ENCODE data around the gene ADO. TPM values are rescaled to one million over a fixed set of nuclear protein-coding genes. Genes with fewer than 3 reads are reported as not detected.

ADO gene
- total and polyA plus RNA-seq, 3 donors from 2014 or later, result 65.9 to 93.9 (median 87.8) TPM

DNA sequence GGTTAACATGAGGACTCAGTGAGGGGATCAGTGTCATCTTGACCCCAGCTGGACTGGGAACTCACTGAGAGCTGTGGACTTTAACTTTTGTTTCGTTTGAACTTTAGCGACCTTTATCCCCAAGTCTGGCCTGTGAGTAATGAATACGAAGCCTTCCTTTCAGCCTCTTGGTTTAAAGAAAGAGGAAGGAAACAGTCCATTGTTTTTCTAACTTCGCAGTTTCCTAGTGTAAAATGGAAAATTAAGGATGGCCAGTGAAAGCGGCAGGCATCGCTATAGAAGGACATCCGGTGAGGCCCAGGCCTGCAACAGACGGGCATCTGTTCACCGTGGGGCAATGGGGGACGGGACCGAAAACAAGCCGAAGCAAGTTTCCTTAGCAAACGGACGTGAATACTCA is 44.1 kb upstream of the ADO start:
- Histone ChIP-seq H3K4me3 (no peak overlapping the region), H3K36me3 (ENCODE audit: low read depth, missing control alignments) (no peaks in the 10 kb centered on the region), H3K4me1 (peaks cover 19% of the 10 kb centered on the region), H3K27me3 (no peaks in the 10 kb centered on the region), H3K9me3 (no peaks in the 10 kb centered on the region), H3K27ac (peak overlapping the region; percentile 64 to 65)
- intact Hi-C loops (cut with DNase I; ENCODE audit: low total_unique reads), result no loop called here
- WGBS, 2 donors, result 65 to 68% methylated on average over 14 of the region's 14 CpGs
- DNase-seq, result no peak
- TF ChIP-seq POLR2A (IDR thresholded peaks at IDR 0.05) (no peak), CTCF (IDR thresholded peaks at IDR 0.05) (no peak)

- Histone ChIP-seq H3K27ac (peak overlapping the region; percentile 64 to 65), H3K4me3 (no peak overlapping the region), H3K4me1 (peaks cover 19% of the 10 kb centered on the region), H3K27me3 (no peaks in the 10 kb centered on the region), H3K36me3 (ENCODE audit: low read depth, missing control alignments) (no peaks in the 10 kb centered on the region), H3K9me3 (no peaks in the 10 kb centered on the region)
- DNase-seq, result no peak
- intact Hi-C loops (cut with DNase I; ENCODE audit: low total_unique reads), result no loop called here
- WGBS, 2 donors, result 31 to 53% methylated on average over 3 of the region's 3 CpGs
- TF ChIP-seq POLR2A (IDR thresholded peaks at IDR 0.05), result no peak
- TF ChIP-seq CTCF (IDR thresholded peaks at IDR 0.05), result no peak
Measured at GRCh38 chr10:62761115-62761514, 43.4 kb upstream of the ADO start.

- 46 to 90% methylated on average over 2 to 4 of the region's 4 CpGs for WGBS, 2 donors
- Histone ChIP-seq H3K27ac (peak overlapping the region in 1 of 2 donors; percentile 65), H3K27me3 (no peaks in the 10 kb centered on the region), H3K4me1 (peaks cover 19% of the 10 kb centered on the region), H3K36me3 (ENCODE audit: low read depth, missing control alignments) (no peaks in the 10 kb centered on the region), H3K4me3 (no peak overlapping the region), H3K9me3 (no peaks in the 10 kb centered on the region)
- DNase-seq, result peak; percentile 48
- intact Hi-C loops (cut with DNase I; ENCODE audit: low total_unique reads), result no loop called here
- TF ChIP-seq CTCF (IDR thresholded peaks at IDR 0.05) (no peak), POLR2A (IDR thresholded peaks at IDR 0.05) (no peak)
Measured at GRCh38 chr10:62763155-62763554, 41.4 kb upstream of the ADO start.

- H3K9me3 ChIP-seq, result no peaks in the 10 kb centered on the region
- TF ChIP-seq CTCF (IDR thresholded peaks at IDR 0.05), result no peak
- TF ChIP-seq POLR2A (IDR thresholded peaks at IDR 0.05), result no peak
- WGBS, 2 donors, result 96 to 98% methylated on average over 4 of the region's 4 CpGs
Measured at GRCh38 chr10:62764011-62764410, 40.5 kb upstream of the ADO start.

DNA sequence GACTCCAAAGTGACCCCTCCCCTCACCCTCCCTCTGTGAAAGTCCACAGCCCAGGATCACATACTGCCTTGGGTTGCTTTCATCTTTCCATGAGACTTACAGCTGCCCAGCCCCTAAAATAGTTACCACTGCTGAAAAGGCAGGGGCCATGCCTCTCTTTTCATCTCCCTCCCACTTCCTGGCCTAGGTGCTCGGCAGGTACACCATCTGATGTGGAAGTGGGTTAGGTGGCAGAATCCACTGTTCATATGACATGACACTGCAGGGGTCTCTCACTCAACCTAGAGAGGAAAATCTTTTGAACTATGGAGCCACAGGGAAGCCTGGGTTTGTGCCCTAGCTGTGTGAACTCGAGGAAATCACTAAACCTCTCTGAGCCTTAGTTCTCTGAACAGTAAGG is 38.8 kb upstream of the ADO start:
- H3K36me3 ChIP-seq (ENCODE audit: low read depth, missing control alignments), result no peaks in the 10 kb centered on the region
- H3K9me3 ChIP-seq, result no peaks in the 10 kb centered on the region
- no peak for DNase-seq
- 85 to 98% methylated on average over 2 of the region's 2 CpGs for WGBS, 2 donors
- intact Hi-C loops (cut with DNase I; ENCODE audit: low total_unique reads), result no loop called here
- H3K27ac ChIP-seq, result no peak overlapping the region
- peaks cover 21% of the 10 kb centered on the region for H3K4me1 ChIP-seq
- H3K4me3 ChIP-seq, result no peak overlapping the region
- TF ChIP-seq POLR2A (IDR thresholded peaks at IDR 0.05), result no peak
- no peak for TF ChIP-seq CTCF (IDR thresholded peaks at IDR 0.05)
- no peaks in the 10 kb centered on the region for H3K27me3 ChIP-seq

More at GRCh38 chr10:62764011-62764410, 40.5 kb upstream of the ADO start:
- no peak for DNase-seq
- Histone ChIP-seq H3K27me3 (no peaks in the 10 kb centered on the region), H3K4me1 (peaks cover 19% of the 10 kb centered on the region), H3K36me3 (ENCODE audit: low read depth, missing control alignments) (no peaks in the 10 kb centered on the region), H3K4me3 (no peak overlapping the region), H3K27ac (peak overlapping the region in 1 of 2 donors; percentile 61)
- intact Hi-C loops (cut with DNase I; ENCODE audit: low total_unique reads), result no loop called here

Measured in testis (tissue), 3 donors.